ENCODE measurements around the gene PDHX. TPM values are rescaled to one million over a fixed set of nuclear protein-coding genes. Genes with fewer than 3 reads are reported as not detected.

The PDHX gene
- total and polyA plus RNA-seq, 10 of the 15 experiments (the other 5 are each of a cell fraction or from before 2014, with no cell fraction given), result 14.5 to 41.9 (median 28.0) TPM

DNA sequence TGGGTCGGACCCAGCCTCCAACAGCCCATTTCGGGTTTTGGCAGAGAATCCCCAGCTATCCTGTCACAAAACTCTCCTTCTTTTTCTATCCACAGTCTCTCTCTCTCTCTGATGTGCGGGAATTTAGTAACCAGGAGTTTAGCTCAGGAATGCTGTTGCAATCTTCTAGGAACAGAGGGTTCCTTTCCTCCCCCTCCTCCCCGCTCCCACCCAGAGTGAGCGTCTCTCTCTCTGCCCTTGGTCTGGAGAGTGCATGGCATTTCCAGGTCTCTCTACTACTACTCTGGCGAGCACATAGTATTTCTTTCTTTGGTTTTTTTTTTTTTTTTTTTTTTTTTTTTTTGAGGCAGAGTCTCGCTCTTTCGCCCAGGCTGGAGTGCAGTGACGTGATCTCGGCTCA, 17.9 kb upstream of the PDHX start:
- FAIRE-seq, result no peak
- H3K9ac ChIP-seq (ENCODE audit: control insufficient read depth, insufficient read depth, low read length), result no peak overlapping the region
- CTCF ChIA-PET, result interaction anchor here (0.7 to 2.3 kb wide), 3 partner anchors 9 to 311 kb away, joined by 3 to 8 read pairs (median 6); no protein-coding TSS in a partner anchor
- in situ Hi-C loops (cut with MboI), result no loop called here
- H3K4me3 ChIP-seq, result no peak overlapping the region
- POLR2A ChIA-PET, result interaction anchor here (0.7 kb wide), 1 partner anchor 266 kb away, joined by 4 read pairs; no protein-coding TSS in a partner anchor
- no peaks in the 10 kb centered on the region for H3K4me1 ChIP-seq (ENCODE audit: control insufficient read depth, insufficient read depth, low read length)
- no peaks in the 10 kb centered on the region for H3K79me2 ChIP-seq (ENCODE audit: control insufficient read depth, insufficient read depth, low read length)
- no peak overlapping the region for H3K27ac ChIP-seq (ENCODE audit: control insufficient read depth, insufficient read depth)
- SMC1A ChIA-PET (ENCODE audit: uncharacterized antibody, unreplicated experiment), result interaction anchor here (0.6 to 1.3 kb wide), 2 partner anchors 9 to 13 kb away, joined by 3 read pairs; no protein-coding TSS in a partner anchor
- TF ChIP-seq SREBF2 (IDR thresholded peaks at IDR 0.05; ENCODE audit: low read length), result no peak
- TF ChIP-seq, protein P1, sequence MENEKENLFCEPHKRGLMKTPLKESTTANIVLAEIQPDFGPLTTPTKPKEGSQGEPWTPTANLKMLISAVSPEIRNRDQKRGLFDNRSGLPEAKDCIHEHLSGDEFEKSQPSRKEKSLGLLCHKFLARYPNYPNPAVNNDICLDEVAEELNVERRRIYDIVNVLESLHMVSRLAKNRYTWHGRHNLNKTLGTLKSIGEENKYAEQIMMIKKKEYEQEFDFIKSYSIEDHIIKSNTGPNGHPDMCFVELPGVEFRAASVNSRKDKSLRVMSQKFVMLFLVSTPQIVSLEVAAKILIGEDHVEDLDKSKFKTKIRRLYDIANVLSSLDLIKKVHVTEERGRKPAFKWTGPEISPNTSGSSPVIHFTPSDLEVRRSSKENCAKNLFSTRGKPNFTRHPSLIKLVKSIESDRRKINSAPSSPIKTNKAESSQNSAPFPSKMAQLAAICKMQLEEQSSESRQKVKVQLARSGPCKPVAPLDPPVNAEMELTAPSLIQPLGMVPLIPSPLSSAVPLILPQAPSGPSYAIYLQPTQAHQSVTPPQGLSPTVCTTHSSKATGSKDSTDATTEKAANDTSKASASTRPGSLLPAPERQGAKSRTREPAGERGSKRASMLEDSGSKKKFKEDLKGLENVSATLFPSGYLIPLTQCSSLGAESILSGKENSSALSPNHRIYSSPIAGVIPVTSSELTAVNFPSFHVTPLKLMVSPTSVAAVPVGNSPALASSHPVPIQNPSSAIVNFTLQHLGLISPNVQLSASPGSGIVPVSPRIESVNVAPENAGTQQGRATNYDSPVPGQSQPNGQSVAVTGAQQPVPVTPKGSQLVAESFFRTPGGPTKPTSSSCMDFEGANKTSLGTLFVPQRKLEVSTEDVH (IDR thresholded peaks at IDR 0.05; ENCODE audit: low read depth, partially characterized antibody), result no peak
- no peak for TF ChIP-seq BHLHE40 (IDR thresholded peaks at IDR 0.05; ENCODE audit: borderline replicate concordance in 1 of 2, low read depth in 2 of 2, low read length in 1 of 2)
- TF ChIP-seq CBX5 (IDR thresholded peaks at IDR 0.05; ENCODE audit: low read depth), result no peak
- no peaks in the 10 kb centered on the region for H3K27me3 ChIP-seq (replicated peaks in 1 of 2; ENCODE audit: control insufficient read depth in 2 of 2, insufficient read depth in 2 of 2, low read length in 1 of 2)
- RAD21 ChIA-PET (ENCODE audit: unreplicated experiment), result no interaction called here
- no peak for ATAC-seq
- DNase-seq (ENCODE audit: low read depth, low spot score), result no peak
- WGBS (ENCODE audit: insufficient coverage, insufficient replicate concordance, low lambda C conversion rate, missing lambda C conversion rate), result 94% methylated on average over 5 of the region's 10 CpGs
- peaks cover 28% of the 10 kb centered on the region for H3K9me3 ChIP-seq (replicated peaks; ENCODE audit: control insufficient read depth, insufficient read depth, low read length)
- BruUV-seq (replicated peaks), result no TSS peak
- intact Hi-C loops (cut with micrococcal nuclease; ENCODE audit: unreplicated experiment), result no loop called here
- H3K4me2 ChIP-seq (ENCODE audit: control insufficient read depth, insufficient read depth), result no peak overlapping the region
- no peak overlapping the region for H2AFZ ChIP-seq (ENCODE audit: control insufficient read depth, low read depth, low read length)
- no peaks in the 10 kb centered on the region for H4K20me1 ChIP-seq (ENCODE audit: control insufficient read depth, insufficient read depth)
- H3K36me3 ChIP-seq (ENCODE audit: control insufficient read depth in 2 of 2, insufficient read depth in 2 of 2, low read length in 1 of 2), result no peaks in the 10 kb centered on the region

DNA sequence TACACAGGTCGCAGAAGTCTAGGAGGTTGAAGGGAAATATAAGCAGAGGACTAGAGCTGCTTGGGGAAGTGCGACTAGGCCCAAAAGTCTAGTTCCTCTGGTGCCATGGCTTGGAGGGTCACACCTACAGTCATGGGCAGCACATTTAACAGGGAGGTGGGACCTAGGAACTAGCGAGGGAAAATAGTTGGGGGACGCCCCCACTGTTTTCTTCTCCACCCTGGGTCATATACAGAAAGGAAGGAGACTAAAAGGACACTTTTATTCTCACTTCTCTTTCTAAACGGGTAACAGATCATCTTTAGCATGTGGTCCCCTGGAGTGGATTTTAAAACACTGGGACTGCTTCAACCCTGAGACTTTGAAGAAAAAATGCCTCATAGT, 16.8 kb upstream of the PDHX start:
- Histone ChIP-seq H3K4me1 (ENCODE audit: control insufficient read depth, insufficient read depth, low read length) (no peaks in the 10 kb centered on the region), H3K4me3 (no peak overlapping the region), H3K4me2 (ENCODE audit: control insufficient read depth, insufficient read depth) (no peak overlapping the region), H3K79me2 (ENCODE audit: control insufficient read depth, insufficient read depth, low read length) (no peaks in the 10 kb centered on the region), H3K36me3 (ENCODE audit: control insufficient read depth in 2 of 2, insufficient read depth in 2 of 2, low read length in 1 of 2) (no peaks in the 10 kb centered on the region), H4K20me1 (ENCODE audit: control insufficient read depth, insufficient read depth) (no peaks in the 10 kb centered on the region), H3K27me3 (replicated peaks in 1 of 2; ENCODE audit: control insufficient read depth in 2 of 2, insufficient read depth in 2 of 2, low read length in 1 of 2) (no peaks in the 10 kb centered on the region), H3K9me3 (replicated peaks; ENCODE audit: control insufficient read depth, insufficient read depth, low read length) (peaks cover 28% of the 10 kb centered on the region), H3K9ac (ENCODE audit: control insufficient read depth, insufficient read depth, low read length) (no peak overlapping the region), H2AFZ (ENCODE audit: control insufficient read depth, low read depth, low read length) (no peak overlapping the region), H3K27ac (ENCODE audit: control insufficient read depth, insufficient read depth) (no peak overlapping the region)
- ChIA-PET RAD21 (ENCODE audit: unreplicated experiment) (no interaction called here), SMC1A (ENCODE audit: uncharacterized antibody, unreplicated experiment) (no interaction called here), CTCF (interaction anchor here (0.9 to 1.6 kb wide), 2 partner anchors 312 to 314 kb away, joined by 3 to 4 read pairs; no protein-coding TSS in a partner anchor), POLR2A (no interaction called here)
- in situ Hi-C loops (cut with MboI), result no loop called here
- intact Hi-C loops (cut with micrococcal nuclease; ENCODE audit: unreplicated experiment), result no loop called here
- DNase-seq (ENCODE audit: low read depth, low spot score) (no peak), FAIRE-seq (no peak), ATAC-seq (no peak)
- no TSS peak for BruUV-seq (replicated peaks)
- WGBS (ENCODE audit: insufficient coverage, insufficient replicate concordance, low lambda C conversion rate, missing lambda C conversion rate), result 75% methylated on average over 5 of the region's 5 CpGs
- TF ChIP-seq, protein P2, sequence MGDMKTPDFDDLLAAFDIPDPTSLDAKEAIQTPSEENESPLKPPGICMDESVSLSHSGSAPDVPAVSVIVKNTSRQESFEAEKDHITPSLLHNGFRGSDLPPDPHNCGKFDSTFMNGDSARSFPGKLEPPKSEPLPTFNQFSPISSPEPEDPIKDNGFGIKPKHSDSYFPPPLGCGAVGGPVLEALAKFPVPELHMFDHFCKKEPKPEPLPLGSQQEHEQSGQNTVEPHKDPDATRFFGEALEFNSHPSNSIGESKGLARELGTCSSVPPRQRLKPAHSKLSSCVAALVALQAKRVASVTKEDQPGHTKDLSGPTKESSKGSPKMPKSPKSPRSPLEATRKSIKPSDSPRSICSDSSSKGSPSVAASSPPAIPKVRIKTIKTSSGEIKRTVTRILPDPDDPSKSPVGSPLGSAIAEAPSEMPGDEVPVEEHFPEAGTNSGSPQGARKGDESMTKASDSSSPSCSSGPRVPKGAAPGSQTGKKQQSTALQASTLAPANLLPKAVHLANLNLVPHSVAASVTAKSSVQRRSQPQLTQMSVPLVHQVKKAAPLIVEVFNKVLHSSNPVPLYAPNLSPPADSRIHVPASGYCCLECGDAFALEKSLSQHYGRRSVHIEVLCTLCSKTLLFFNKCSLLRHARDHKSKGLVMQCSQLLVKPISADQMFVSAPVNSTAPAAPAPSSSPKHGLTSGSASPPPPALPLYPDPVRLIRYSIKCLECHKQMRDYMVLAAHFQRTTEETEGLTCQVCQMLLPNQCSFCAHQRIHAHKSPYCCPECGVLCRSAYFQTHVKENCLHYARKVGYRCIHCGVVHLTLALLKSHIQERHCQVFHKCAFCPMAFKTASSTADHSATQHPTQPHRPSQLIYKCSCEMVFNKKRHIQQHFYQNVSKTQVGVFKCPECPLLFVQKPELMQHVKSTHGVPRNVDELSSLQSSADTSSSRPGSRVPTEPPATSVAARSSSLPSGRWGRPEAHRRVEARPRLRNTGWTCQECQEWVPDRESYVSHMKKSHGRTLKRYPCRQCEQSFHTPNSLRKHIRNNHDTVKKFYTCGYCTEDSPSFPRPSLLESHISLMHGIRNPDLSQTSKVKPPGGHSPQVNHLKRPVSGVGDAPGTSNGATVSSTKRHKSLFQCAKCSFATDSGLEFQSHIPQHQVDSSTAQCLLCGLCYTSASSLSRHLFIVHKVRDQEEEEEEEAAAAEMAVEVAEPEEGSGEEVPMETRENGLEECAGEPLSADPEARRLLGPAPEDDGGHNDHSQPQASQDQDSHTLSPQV (IDR thresholded peaks at IDR 0.05), result no peak
- TF ChIP-seq CBX5 (IDR thresholded peaks at IDR 0.05; ENCODE audit: low read depth), result peak; percentile 99

All from GM12878 (cell line).